GM23338 (cell line): ENCODE measurements around the gene DNAH8. TPM values are rescaled to one million over a fixed set of nuclear protein-coding genes. Genes with fewer than 3 reads are reported as not detected.

Source experiments
- EZH2 ChIP-seq: fragments of 200-600 bp; sonication (generic); IDR thresholded peaks from one replicate; pipeline ENCODE4 v1.8.0; 2017; ENCODE audit warnings: antibody characterized with exemption, mild to moderate bottlenecking, low read depth; ENCODE audit not compliant: unreplicated experiment
- EZH2phosphoT487 ChIP-seq: fragments of 200-600 bp; sonication (generic); IDR thresholded peaks from one replicate; pipeline ENCODE4 v1.8.1; 2018; ENCODE audit warnings: antibody characterized with exemption; ENCODE audit not compliant: unreplicated experiment
- JUNB ChIP-seq: IDR thresholded peaks from one replicate; pipeline ENCODE4 v1.6.1; 2016; ENCODE audit warnings: antibody characterized with exemption; ENCODE audit not compliant: unreplicated experiment
- POLR2AphosphoS5 ChIP-seq: IDR thresholded peaks from 2 replicates; pipeline ENCODE4 v1.6.1; 2016; ENCODE audit warnings: antibody characterized with exemption, low read depth
- STAT1 ChIP-seq: IDR thresholded peaks from one replicate; pipeline ENCODE4 v1.6.1; 2016; ENCODE audit warnings: antibody characterized with exemption; ENCODE audit not compliant: unreplicated experiment
- ZNF114 ChIP-seq: fragments of 250-450 bp; sonication (Bioruptor Pico); IDR thresholded peaks from 2 replicates; pipeline ENCODE4 v1.5.0; 2020; ENCODE audit warnings: mild to moderate bottlenecking, moderate library complexity
- ZNF331 ChIP-seq: fragments of 250-450 bp; sonication (Bioruptor Pico); IDR thresholded peaks from 2 replicates; pipeline ENCODE4 v1.5.0; 2020; ENCODE audit warnings: low read depth, mild to moderate bottlenecking, moderate library complexity
- polyA plus RNA-seq: library from polyadenylated mRNA; unstranded; fragments of >200 nt; fragmentation: Nextera tagmentation; extraction: Ambion mirVana; gene quantifications from 2 replicates; pipeline ENCODE4 v1.2.1, GENCODE V29; 2016
- total RNA-seq: library from RNA; depleted of rRNA; stranded (reverse); fragments of >200 nt; shearing (Covaris generic); gene quantifications from 2 replicates; pipeline ENCODE4 v1.2.3, GENCODE V29; 2014
- TF ChIP-seq, protein P1 (sequence below): fragments of 250-450 bp; sonication (Bioruptor Pico); IDR thresholded peaks from 2 replicates; pipeline ENCODE4 v1.5.0; 2020; ENCODE audit warnings: mild to moderate bottlenecking, moderate library complexity
- TF ChIP-seq, protein P2 (sequence below), 2 experiments: fragments of 200-600 bp in 1 of 2; sonication (generic) in 1 of 2; conservative IDR thresholded peaks; 2 replicates each; pipeline versions ENCODE4 v1.5.1 to v1.6.1; 2016 to 2017; ENCODE audit warnings: antibody characterized with exemption in 2 of 2, low read depth in 2 of 2, mild to moderate bottlenecking in 2 of 2, moderate library complexity in 1 of 2
- TF ChIP-seq, protein P3 (sequence below): IDR thresholded peaks from one replicate; pipeline ENCODE4 v1.6.1; 2018; ENCODE audit warnings: antibody characterized with exemption; ENCODE audit not compliant: unreplicated experiment

The DNAH8 gene
- total and polyA plus RNA-seq, 2 experiments from 2014 or later, result 0.02 TPM; not detected in 1

DNA sequence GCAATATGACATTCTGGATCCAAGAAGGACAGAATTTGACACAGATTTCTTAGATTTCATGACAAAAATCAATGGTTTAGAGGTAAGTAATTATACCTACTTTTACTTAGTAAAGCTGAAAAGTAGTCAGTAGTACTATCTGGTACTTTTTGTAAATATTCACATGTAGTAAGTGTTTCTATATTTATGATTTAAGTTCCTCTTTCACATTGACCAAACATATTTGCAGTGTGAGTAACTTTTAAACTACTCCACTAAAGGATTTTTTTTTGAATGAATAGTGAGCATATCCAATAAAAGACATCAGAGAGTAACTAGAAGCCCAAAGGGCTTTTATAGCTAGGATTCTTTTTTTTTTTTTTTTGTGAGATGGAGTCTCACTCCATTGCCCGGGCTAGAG lies 60.8 kb downstream of the DNAH8 start (continued):
- TF ChIP-seq, protein P1, sequence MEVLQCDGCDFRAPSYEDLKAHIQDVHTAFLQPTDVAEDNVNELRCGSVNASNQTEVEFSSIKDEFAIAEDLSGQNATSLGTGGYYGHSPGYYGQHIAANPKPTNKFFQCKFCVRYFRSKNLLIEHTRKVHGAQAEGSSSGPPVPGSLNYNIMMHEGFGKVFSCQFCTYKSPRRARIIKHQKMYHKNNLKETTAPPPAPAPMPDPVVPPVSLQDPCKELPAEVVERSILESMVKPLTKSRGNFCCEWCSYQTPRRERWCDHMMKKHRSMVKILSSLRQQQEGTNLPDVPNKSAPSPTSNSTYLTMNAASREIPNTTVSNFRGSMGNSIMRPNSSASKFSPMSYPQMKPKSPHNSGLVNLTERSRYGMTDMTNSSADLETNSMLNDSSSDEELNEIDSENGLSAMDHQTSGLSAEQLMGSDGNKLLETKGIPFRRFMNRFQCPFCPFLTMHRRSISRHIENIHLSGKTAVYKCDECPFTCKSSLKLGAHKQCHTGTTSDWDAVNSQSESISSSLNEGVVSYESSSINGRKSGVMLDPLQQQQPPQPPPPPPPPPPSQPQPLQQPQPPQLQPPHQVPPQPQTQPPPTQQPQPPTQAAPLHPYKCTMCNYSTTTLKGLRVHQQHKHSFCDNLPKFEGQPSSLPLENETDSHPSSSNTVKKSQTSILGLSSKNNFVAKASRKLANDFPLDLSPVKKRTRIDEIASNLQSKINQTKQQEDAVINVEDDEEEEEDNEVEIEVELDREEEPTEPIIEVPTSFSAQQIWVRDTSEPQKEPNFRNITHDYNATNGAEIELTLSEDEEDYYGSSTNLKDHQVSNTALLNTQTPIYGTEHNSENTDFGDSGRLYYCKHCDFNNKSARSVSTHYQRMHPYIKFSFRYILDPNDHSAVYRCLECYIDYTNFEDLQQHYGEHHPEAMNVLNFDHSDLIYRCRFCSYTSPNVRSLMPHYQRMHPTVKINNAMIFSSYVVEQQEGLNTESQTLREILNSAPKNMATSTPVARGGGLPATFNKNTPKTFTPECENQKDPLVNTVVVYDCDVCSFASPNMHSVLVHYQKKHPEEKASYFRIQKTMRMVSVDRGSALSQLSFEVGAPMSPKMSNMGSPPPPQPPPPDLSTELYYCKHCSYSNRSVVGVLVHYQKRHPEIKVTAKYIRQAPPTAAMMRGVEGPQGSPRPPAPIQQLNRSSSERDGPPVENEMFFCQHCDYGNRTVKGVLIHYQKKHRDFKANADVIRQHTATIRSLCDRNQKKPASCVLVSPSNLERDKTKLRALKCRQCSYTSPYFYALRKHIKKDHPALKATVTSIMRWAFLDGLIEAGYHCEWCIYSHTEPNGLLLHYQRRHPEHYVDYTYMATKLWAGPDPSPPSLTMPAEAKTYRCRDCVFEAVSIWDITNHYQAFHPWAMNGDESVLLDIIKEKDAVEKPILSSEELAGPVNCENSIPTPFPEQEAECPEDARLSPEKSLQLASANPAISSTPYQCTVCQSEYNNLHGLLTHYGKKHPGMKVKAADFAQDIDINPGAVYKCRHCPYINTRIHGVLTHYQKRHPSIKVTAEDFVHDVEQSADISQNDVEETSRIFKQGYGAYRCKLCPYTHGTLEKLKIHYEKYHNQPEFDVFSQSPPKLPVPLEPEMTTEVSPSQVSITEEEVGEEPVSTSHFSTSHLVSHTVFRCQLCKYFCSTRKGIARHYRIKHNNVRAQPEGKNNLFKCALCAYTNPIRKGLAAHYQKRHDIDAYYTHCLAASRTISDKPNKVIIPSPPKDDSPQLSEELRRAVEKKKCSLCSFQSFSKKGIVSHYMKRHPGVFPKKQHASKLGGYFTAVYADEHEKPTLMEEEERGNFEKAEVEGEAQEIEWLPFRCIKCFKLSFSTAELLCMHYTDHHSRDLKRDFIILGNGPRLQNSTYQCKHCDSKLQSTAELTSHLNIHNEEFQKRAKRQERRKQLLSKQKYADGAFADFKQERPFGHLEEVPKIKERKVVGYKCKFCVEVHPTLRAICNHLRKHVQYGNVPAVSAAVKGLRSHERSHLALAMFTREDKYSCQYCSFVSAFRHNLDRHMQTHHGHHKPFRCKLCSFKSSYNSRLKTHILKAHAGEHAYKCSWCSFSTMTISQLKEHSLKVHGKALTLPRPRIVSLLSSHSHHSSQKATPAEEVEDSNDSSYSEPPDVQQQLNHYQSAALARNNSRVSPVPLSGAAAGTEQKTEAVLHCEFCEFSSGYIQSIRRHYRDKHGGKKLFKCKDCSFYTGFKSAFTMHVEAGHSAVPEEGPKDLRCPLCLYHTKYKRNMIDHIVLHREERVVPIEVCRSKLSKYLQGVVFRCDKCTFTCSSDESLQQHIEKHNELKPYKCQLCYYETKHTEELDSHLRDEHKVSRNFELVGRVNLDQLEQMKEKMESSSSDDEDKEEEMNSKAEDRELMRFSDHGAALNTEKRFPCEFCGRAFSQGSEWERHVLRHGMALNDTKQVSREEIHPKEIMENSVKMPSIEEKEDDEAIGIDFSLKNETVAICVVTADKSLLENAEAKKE (CRISPR knock-in tag), result no peak
- TF ChIP-seq EZH2 (no peak), ZNF114 (CRISPR knock-in tag) (no peak), STAT1 (no peak), EZH2phosphoT487 (no peak), JUNB (no peak), POLR2AphosphoS5 (no peak), ZNF331 (no peak)
- TF ChIP-seq, protein P2, sequence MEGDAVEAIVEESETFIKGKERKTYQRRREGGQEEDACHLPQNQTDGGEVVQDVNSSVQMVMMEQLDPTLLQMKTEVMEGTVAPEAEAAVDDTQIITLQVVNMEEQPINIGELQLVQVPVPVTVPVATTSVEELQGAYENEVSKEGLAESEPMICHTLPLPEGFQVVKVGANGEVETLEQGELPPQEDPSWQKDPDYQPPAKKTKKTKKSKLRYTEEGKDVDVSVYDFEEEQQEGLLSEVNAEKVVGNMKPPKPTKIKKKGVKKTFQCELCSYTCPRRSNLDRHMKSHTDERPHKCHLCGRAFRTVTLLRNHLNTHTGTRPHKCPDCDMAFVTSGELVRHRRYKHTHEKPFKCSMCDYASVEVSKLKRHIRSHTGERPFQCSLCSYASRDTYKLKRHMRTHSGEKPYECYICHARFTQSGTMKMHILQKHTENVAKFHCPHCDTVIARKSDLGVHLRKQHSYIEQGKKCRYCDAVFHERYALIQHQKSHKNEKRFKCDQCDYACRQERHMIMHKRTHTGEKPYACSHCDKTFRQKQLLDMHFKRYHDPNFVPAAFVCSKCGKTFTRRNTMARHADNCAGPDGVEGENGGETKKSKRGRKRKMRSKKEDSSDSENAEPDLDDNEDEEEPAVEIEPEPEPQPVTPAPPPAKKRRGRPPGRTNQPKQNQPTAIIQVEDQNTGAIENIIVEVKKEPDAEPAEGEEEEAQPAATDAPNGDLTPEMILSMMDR (conservative IDR thresholded peaks at IDR 0.05; ENCODE audit: low read depth in 2 of 2), result no peak
- TF ChIP-seq, protein P3, sequence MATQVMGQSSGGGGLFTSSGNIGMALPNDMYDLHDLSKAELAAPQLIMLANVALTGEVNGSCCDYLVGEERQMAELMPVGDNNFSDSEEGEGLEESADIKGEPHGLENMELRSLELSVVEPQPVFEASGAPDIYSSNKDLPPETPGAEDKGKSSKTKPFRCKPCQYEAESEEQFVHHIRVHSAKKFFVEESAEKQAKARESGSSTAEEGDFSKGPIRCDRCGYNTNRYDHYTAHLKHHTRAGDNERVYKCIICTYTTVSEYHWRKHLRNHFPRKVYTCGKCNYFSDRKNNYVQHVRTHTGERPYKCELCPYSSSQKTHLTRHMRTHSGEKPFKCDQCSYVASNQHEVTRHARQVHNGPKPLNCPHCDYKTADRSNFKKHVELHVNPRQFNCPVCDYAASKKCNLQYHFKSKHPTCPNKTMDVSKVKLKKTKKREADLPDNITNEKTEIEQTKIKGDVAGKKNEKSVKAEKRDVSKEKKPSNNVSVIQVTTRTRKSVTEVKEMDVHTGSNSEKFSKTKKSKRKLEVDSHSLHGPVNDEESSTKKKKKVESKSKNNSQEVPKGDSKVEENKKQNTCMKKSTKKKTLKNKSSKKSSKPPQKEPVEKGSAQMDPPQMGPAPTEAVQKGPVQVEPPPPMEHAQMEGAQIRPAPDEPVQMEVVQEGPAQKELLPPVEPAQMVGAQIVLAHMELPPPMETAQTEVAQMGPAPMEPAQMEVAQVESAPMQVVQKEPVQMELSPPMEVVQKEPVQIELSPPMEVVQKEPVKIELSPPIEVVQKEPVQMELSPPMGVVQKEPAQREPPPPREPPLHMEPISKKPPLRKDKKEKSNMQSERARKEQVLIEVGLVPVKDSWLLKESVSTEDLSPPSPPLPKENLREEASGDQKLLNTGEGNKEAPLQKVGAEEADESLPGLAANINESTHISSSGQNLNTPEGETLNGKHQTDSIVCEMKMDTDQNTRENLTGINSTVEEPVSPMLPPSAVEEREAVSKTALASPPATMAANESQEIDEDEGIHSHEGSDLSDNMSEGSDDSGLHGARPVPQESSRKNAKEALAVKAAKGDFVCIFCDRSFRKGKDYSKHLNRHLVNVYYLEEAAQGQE, result no peak
